Stimulated activated CD4-positive, alpha-beta T cell treated with anti-CD3 and anti-CD28 coated beads, Interleukin-15, amount 100 ng/mL, for 1 hour (primary cell): ENCODE results near the gene CRYBA2.

Experiments used
- DNase-seq, 2 donors: peaks; one replicate each; pipeline ENCODE4 v3.0.0-alpha.2; 2020; ENCODE audit warnings: low read depth in 1 of 2, low spot score in 1 of 2

Gene CRYBA2

DNA sequence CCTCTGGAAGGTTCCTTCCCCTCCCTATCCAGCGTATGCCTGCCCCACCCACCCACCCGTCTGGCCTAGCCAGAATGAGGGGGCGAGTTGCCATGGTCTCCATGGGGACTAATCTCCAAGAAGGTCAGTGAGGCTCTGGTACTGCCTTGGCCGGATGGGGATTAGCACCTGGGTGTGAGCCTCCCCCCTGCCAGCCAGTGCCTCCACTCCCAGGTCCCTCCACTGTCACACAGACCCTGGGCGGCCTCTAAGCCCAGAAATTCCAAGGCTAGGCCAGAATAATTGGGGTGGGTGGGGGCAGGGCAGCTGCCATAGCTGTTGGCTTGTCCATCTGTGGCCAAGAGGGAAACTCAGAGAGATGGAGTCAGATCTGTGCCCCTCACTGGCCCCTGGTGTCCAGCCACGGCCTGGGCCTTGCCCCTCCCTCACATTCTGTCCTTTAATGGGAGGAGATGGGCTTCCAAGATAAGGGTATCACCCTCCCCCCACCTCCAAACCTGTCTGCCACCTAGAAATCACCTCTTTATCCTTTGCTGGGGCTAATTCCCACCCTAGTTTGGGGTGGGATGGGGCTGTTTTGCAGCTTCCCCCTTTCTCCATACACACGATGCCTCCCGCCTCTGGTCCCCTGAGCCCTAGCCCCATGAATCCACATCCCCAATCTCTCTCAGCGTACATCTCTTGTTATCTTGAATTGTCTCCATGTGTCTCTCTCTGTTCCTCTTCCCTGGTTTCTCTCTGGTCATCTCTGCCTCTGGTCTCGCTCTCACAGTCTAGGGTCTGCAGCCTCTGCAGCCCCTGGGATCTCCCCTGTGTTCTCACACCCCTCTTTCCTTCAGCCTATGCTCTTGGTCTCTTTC, 6.0 kb upstream of the CRYBA2 start:
- no peak for DNase-seq

DNA sequence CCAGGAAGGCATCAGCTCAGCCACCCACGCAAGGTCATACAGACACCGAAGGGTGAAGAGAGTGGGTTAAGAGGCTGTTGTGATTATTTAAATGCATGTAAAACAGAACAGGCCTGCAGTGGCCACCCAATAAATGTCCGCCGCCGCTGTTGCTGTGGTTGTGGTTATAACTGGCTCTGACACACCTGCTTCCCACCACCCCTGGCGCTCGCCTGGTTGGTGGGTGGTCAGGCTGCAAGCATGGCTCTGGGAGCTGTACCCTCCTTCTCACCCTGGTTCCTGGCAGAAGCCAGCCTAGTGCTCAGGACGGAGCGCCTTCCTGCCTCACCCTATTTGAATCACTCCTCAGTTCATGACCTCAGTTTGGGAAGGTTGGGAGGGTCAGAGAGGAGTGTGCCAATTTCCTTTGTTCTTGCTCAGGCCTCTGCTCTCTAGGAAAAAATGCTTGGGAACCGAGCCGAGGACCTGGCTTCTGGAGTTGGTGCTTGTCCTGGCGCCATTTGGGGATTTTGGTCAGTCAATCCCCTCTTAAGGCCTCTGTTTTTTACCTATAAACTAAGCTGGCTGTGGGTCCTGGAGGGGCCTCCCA, 5.3 kb upstream of the CRYBA2 start:
- DNase-seq = no peak

DNA sequence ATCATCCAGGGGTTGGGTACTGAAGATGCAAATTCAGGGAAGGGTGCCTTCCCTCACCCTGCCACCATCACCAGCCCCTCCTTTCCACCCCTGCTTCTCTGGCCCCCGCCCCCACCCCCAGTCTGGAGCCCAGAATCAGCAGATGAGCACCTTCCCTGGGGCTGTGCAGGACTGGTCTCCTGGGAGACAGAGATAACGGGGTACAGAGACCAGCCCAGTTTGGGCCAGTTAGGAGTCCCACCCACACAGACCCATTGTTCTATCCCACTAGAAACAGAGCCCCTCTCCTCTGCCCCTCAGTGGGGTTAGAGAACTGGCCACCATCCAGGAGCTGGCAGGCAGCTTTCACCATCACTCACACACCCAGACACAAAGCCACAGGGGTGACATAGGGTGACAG, 4.5 kb upstream of the CRYBA2 start:
- DNase-seq = no peak

DNA sequence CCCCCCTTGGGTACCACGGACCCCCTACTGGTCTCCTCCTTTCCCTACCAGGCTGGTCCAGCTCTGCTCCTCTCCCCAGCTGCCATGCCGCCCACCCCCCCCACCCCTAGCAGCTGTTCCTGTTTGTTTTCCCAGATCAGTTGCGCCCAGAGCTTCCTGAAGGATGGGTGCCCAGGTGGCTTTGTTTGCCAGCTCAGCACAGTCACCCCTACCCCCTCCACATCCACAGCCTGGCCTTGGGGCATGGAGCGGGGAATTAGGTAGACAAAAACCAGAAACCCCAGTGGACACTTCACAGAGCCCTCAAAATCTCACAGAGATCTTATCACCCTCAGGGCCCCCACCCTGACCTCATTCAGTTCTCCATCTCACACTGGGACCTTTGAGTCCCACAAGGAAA, 3.7 kb upstream of the CRYBA2 start:
- DNase-seq = no peak

DNA sequence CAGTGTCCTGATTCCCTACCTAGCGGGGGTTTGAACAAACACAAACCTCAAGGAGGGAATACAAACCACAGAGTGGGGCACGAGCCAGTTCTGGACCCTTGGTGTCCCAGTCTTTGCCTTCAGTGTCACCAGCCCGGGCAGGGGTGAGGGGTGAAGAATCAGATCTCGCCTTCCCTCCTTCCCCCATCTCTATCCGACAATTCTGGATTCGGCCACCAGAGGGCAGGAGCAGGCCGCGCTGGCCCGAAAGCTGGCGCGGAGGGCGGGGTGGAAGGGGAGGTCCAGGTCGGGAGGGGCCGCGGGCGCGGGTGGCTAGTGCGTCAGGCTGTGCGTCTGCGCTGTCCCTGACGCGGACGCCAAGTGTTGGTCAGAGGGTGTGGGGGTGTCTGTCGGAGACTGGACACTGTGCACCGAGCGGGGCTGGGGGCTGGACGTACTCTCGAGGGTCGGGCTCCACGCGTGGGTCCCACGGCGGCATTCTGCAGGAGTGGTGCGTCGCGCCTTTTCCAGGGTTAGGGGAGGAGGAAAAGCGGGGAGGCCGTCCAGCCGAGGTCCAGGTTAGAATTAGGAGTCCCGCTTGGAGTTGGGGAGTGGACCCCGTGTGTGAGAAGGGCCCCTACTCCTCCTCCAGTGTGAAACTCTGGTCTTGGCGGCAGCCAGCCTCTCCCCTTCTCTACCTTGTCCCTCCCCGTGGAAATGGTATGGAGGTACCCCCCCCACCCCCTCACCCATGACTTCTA, 2.9 kb upstream of the CRYBA2 start:
- peak; percentile 53 to 74 for DNase-seq

DNA sequence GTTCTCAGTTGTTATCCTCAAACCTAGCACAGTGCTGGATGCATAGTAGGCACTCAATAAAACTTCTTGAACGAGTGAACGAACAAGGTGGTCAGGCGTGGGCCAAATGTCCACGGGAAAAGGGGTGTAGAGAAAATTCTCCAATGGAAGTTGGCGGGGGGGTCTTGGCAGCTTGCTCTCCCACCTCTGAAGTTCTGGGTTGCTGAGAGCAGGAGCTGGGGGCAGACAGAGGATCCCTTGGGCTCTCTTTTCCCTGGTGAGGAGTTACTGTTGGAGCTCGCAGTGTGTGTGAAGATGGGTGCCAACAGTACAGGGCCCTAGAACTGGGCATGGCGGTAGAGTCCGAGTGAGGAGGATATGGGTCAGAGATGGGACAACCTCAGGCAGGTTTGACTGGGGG, 2.3 kb upstream of the CRYBA2 start:
- DNase-seq = no peak

DNA sequence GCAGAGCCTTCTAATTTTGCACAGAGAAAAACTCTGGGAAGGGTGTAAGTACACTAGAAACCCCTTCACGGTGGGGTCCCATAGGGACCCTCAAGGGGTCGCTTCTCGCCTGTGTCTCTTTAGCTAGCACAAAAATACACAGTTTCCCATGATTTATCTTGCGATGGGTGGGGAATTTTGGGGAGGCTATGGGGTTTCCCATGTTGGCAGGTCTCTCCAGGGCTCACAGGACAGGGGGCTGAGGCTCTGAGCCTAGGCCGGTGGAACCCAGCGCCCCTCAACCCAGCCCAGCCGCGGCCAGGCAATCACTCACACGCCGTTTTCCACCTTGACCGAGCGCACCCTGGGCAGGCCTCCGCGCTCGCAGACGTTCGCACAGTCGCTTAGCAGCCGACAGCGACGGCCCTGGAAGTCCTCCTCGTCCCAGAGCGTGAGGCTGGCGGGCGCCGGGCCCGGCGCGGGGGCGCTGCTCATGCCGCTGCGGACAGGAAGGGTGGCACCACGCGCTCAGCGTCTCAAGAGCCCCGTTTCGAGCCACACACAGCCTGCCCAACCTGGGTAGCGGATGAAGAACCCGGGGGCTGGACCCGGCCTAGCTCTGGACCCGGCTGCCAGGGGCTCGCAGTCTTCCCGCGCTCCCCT, 398 bp downstream of the CRYBA2 start:
- no peak for DNase-seq

DNA sequence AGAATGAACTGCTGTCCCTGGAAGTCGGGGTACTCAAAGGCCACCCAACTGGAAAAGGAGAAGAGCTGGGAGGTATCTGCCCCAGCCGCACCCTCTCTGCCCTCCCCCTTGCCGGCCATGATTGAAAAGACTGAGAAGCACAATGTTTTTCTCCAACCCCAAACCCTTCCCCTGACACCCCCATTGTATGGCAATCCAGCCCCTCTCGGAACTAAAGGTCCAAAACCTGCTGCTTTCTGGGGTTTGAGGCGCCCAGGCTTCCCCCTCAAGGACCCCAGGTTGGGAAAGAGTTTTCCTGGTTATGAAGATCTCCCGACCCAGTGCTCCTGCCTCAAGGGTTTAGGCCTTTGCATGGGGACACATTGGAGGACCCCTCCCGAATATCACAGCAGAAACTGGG, 1.0 kb downstream of the CRYBA2 start:
- DNase-seq = no peak

DNA sequence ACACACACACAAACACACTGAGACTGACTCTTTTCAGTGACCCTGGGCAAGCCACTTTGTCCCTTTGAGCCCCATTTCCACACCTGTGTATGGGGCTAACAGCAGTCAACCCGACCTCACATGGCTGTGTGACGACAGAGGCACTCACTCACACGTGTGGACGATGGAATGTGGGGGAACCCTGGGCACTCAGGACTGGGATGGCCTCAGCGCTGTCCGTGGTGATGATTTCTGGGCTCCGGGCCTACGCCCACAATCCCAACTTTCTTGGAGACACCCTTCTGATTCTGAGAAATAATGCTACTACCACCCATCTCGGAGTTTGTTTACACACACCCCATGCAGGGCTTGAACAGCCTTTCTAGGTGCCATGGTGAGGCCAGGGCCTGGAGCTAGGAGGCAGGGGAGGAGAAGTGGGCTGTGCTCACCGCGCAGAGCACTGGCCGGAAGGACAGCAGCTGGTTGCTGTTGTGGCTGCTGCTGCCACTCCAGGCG, 1.5 kb downstream of the CRYBA2 start:
- no peak for DNase-seq

DNA sequence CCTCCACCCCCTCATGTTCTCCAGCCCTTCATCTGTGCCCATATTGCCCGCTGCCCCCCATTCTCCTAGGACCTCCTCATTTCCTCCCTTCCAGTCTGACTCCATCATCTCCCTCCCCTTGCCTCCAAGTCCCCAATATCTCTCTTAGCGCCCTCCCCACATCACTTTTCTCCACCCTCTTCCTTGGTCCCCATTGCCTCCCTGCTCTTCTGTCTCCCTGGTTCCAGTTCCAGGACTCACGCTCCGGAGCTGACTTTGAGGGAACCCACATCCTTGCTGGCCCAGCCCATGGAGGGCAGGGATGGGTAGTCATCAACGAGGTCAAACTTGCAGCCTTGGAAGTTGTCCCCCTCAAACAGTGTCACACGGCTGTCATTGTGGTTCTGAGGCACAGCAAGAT, 2.6 kb downstream of the CRYBA2 start:
- DNase-seq = no peak

DNA sequence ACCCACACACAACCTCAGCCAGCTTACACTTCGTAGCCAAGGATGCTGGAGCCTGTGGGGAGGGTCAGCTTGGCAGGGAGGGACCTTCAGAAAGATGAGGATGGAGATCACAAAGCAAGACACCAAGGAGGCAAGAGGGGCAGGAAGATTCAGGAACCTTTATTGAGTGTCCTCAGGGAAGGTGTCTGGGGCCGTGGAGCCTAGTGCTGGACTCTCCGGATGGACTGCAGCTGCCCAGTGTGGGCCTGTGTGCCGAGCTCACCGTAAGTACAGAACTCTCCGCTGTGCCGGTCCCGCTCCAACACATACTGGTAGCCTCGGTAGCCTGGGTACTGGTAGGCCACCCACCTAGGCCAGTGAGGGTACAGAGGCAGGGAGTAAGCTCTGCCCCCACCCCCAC, 3.2 kb downstream of the CRYBA2 start:
- no peak for DNase-seq

DNA sequence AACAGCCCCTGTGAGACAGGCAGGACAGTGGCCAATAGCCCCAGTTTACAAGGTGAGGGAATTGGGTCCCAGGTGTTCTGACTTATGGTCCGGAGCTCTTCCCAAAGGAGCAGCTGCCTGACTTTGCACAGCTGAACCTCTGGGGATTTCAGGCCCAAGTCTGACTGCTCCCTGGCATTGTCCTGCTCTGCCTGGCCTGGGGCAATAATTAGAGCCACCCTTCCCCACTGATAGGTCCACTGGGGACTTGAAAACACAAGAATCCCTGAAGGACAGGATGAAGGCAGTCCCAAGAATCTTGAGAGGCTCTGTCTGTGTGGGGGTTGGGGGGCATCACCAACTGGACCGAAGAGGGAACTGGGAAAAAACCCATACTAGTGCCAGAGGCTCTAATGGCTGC, 4.6 kb downstream of the CRYBA2 start:
- no peak for DNase-seq

DNA sequence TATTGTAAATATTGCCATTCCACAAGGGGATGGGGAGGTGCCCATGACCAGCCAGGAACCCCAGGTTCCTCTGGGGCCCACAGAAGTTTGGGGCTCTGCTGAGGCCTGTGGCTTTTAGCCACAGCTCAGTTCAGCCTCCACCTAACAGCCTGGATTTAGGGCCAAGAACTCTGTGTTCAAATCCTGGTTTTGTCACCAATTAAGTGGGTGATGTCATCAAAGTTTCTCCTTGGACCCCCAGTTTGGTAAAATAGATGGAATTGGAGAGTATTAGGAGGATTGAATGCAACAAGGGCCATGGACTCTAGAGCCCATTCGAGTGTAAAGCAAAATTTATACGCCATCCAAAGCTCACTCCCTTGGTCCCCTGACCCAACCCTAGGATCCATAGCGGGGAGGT, 5.1 kb downstream of the CRYBA2 start:
- DNase-seq = no peak

DNA sequence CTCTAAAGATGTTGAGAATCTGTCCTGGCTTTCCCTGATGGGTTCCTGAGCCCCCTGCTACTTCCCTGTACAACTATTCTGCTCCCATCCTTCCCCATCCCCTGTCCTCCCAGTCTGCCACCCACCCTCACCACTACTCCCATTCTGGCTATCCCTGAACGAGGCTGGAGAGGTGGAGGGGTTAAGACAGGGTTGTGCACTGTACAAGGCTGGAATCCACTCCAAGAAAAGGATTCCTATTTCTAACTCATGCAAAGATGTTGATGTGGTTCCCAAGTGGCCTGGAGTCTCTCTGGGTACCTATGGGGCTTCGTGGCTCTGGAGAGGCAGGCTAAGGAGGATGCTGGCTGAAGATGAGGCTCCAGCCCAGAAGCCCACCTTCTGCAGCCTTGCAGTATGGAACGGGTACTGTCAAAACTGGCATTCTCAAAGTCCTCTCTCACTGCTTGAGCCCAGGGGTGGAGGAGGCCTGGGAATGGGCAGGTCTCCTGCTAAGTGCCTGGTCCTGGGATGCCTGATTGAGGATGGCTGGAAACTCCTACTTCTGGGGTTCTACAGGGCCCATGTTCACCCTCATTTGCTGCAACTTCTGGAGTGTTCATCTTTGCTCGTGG, 7.0 kb downstream of the CRYBA2 start:
- no peak for DNase-seq

DNA sequence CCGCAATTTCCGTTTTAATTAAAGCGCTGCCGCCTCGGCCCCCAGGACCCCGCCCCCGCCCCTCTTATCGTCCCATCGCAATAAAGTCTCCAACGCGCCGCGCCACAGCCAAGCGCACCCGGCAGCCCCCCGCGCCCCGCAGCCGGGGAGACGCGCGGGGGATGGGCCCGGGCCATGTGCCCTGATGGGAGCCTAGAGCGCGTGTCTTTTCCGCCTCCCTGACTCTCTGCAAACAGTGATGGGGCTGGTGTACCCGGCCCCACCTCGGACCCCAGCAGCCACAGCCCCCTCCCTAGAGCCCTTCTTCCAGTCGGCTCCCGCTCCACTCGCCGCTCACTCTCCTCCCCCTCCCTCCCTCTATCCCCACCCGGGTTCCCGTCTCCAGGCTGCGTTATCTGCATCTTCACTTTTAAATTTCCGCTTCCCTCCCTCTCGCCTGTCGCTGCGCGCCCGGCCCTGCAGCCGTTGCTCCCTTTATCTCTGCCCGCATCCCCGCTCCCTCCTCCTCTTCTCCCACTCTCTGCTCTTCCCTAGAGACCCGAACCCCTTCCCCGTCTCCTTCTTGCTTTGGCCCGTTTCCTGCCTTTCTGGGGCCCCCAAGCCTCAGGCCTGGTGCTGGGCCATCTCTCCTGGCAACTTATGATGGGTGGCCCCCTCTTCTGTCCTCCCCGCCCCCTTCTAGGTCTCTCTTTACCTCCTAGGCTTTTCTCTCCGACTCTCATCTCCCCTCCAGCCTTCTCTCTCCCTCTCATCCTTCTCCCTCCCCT, 7.7 kb downstream of the CRYBA2 start:
- DNase-seq = no peak

DNA sequence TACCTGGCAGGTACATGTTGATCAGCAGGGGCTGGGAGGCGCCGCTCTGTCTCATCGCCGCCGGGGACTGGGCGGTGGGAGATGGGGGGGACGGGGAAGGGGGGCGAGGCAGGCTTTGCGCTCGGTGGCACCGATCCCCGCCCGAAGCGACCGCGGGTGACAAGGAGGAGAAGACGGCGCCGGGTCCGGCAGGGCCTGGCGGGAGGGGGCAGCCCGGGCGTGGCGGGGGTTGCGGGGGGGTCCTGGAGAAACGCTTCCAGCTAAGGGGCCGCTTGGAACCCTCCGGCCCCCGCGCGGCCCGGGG, 8.2 kb downstream of the CRYBA2 start, which contains the start of gene FEV:
Gene FEV (minus strand): TSS at position 164 of the 304 bp plus-strand sequence. CDS start 109 bp downstream, at position 55.
- no peak for DNase-seq

DNA sequence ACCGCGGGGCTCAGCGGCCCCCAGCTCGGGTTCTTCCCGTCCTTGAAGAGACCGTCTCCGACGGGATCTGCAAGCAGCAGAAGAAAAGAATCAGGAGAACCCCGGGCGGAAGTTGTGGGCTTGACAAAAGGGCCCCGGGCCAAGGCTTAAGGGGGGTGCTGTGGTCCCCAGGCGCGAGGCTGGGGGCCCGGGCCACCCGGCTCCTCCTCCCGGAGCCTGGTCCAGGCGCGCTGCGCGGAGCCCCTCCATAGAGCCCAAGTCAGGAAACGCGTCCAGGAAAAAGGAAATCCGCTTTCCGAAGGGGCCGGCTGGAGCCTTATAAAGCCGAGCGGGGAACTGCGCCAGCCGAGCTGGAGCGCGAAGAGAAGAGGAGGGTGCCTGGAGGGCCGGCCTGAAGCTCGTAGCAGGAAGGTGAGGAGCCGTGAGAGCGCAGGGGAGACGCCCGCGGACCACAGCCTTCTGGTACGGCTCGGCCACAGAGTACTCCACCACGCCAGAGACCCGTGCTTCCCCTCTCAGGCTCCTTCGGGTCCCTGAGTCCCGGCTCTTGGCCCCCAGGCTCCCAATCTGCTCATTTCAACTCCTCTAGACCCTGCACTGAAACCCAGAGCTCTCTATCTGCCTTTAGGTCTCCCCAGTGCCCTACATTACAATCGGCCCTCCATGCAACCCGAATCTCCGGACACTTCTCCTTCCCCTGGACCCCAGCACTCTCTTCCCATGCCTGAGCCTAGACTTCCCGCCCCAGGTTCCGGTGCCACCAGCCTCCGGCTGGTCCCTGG, 8.8 kb downstream of the CRYBA2 start:
- DNase-seq = no peak

DNA sequence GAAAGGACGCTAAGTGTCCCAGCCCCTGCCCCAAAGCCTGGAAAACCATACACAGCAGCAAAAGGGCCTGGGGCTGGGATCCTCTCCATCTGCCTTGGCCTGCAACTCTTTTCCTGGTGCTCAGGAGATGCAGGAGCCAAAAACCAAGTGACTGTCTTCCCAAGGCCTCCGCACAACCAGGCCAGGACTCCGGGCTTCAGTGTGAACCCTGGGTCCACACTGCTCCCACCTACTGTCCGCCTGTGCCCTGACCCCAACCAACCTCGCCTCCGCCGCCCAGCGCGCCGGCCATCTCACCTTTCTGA, 9.3 kb downstream of the CRYBA2 start:
- DNase-seq = no peak

DNA sequence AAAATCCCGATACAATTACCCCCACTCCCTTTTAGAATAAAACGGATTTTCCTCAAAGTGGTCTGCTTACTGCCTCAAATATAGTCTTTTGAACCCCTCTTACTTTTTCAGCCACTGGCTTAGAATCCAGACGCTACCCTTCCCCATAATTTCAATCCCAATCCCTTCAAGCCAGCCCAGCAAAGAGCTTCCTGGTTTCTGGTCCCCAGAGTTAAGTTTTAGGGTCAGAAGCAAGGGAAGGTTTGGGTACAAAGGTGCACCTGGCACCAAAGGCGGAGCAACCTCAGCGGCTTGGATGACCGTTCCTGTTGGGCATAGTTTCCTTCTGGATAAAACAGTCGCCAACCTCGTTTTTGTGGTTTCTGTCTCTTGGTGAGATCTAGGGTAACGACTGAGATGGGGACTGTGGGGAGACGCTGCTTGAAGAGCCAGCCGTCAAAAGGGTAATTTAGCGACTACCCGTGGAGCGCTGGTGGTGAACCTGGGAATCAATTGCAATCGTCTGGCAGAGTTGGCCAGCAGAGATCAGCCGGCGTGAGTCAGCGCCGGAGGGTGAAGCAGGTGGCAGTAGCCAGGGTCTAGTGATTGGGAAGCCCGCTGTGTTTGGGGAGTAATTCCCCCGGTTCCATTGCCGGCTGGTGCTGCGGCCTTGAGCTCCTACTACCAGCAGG, 9.8 kb downstream of the CRYBA2 start:
- DNase-seq = no peak
